Kidney tubule cell (primary cell): ENCODE results near the gene VPS33A.
"Not testable (repeated sequence)": the region's sequence is repeated elsewhere in the genome, so short reads cannot be mapped to it uniquely, and the experiment has no call there.

Experiments used
- DNase-seq: peaks from one replicate; pipeline ENCODE4 v3.0.0-alpha.2; 2018; ENCODE audit warnings: low spot score

The VPS33A gene

DNA sequence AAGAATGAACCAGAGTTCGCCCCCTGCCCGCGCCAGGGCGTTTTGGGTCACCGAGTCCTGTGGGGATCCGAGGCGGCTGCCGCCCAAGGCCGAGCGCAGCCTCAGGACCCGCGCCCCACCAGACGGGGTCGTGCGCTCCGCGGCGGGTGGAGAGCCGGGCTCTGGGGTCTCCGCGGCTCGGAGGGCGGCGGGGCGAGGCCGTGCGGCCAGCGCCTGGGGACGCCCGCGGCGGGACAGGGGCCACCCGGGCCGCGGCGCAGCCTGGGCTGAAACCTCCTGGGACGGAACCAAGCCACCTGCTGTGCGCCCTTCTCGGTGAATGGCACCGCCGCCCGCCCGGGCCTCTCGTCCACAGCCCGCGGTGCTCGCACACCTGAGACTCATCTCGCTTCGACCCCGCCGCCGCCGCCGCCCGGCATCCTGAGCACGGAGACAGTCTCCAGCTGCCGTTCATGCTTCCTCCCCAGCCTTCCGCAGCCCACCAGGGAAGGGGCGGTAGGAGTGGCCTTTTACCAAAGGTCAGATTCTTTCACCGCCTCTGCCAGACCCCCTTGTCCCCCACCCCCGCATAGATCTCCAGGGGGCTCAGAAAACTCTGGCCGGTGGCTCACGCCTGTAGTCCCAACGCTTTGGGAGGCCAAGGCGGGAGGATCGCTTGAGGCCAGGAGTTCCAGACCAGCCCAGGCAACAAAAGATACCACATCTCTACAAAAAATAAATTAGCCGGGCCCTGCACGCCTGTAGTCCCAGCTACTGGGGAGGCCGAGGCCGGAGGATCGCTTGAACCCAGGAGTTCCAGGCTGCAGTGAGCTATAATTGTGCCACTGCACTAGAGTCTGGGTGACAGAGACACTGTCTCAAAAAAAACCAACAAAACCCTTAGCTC is 61.9 kb downstream of the VPS33A start:
- no peak for DNase-seq

DNA sequence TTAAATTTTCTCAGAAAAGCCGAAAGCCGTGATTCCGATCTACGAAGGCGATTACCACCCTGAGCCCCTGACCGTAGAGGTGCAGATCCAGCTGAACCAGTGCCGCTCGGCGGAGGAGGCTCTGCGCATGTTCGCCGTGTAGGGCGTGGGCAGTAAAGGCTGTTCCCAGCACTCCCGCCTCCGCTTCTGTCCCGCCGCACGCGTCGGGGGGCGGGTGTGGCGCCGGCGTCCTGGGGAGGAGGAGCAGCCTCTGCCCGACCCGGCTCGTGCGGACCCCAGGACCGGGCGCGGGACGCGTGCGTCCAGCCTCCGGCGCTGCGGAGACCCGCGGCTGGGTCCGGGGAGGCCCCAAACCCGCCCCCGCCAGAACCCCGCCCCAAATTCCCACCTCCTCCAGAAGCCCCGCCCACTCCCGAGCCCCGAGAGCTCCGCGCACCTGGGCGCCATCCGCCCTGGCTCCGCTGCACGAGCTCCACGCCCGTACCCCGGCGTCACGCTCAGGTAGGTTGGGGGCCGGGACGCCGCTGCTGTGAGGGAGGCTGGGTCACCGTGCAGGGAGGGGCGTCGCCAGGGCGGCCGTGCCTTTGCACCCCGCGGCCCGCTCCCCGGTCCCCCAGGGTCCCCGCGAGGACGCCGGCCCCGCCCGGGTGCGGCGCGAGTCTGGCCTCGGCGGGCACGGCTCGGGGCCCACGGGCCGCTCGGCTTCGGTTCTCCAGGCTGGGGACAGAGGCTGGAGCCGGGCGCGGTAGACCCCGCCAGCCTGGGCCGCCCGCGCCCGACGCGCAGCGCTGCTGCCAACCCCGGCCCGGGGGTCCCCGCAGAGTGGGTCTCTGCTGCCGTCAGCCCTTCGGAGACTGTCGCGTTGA is 62.8 kb downstream of the VPS33A start, which contains the start of gene B3GNT4:
Gene B3GNT4, plus strand, starts transcription at position 409 of the 866 bp plus-strand sequence. CDS start 910 bp downstream, outside the sequence.
- DNase-seq, result peak; percentile 76

DNA sequence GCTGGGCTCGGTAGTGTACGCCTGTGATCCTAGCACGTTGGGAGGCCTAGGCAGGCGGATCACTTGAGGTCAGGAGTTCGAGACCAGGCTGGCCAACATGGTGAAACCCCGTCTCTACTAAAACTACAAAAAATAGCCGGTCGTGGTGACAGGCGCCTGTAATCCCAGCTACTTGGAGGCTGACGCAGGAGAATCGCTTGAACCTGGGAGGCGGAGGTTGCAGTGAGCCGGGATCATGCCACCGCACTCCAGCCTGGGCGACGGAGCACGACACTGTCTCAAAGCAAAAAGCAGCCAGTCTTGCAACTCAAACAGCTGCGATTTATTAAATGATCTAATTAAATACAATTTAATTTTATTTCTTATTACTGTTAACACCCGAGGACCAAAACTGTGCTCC is 63.5 kb downstream of the VPS33A start:
- not testable (repeated sequence) for DNase-seq

DNA sequence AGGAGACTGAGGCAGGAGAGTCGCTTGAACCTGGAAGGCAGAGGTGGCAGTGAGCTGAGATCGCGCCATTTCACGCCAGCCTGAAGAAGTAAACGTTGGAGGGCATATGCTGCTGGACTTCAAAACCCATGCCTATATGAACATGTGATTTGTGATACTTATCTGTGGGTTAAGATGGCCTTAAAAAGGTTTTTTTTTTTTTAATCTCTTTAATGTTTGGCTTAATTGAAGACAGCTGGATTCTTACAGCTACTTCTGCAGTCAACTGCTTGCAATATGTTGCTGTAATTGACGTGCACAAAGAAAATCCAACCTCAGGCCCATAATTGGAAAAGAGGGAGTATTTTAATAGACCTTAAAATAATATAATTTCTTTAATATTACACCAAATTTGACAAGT is 64.3 kb downstream of the VPS33A start:
- no peak for DNase-seq

DNA sequence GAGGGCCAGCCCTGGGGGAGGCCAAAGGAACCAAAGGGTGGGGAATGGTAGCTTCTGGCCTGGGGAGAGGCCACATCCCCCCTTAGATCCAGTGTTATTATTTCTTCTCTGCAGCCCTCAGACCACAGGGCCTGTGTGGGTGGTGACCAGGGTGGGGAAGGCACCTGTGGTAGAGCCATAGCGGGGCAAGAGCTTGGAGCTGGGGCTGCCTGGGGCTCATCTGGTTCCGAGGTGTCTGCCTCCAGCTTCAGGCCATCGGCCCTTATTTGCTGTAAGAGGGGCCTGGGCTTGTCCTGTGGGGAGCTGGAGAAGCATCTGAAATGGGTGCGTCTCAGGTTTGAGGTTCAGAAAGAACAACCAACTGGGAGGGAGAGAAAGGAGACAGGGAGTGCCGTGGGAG is 64.9 kb downstream of the VPS33A start:
- no peak for DNase-seq

DNA sequence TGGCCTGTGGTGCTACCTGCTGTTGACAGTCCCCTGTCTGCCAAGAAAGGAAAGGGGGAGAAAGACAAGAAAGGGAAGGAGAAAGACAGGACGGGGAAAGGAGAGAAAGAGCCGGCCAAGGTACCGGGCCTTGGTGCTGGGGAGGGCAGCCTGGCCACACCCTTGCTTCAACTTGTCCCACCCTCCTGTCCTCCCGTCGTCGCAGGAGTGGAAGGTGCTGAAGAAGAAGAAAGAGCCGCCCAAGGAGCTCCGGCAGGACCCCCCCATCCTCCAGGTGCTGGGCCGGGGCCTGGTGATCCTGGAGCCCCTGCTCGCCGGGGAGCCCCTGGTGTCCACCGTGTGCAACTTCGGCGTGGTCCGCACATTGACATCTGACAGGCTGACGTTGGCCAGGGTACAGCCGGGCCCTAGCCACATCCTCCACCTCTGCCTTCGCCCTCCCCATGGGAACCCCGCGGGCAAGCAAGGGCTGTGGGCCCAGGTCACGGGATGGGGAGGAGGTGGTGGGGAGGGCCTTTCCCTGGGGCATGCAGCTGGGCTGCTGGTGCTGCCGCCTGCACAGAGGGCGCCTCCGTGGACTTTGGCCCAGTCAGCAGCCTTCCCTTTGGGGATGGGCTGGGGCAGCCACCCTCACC is 65.6 kb downstream of the VPS33A start:
- DNase-seq, result no peak

DNA sequence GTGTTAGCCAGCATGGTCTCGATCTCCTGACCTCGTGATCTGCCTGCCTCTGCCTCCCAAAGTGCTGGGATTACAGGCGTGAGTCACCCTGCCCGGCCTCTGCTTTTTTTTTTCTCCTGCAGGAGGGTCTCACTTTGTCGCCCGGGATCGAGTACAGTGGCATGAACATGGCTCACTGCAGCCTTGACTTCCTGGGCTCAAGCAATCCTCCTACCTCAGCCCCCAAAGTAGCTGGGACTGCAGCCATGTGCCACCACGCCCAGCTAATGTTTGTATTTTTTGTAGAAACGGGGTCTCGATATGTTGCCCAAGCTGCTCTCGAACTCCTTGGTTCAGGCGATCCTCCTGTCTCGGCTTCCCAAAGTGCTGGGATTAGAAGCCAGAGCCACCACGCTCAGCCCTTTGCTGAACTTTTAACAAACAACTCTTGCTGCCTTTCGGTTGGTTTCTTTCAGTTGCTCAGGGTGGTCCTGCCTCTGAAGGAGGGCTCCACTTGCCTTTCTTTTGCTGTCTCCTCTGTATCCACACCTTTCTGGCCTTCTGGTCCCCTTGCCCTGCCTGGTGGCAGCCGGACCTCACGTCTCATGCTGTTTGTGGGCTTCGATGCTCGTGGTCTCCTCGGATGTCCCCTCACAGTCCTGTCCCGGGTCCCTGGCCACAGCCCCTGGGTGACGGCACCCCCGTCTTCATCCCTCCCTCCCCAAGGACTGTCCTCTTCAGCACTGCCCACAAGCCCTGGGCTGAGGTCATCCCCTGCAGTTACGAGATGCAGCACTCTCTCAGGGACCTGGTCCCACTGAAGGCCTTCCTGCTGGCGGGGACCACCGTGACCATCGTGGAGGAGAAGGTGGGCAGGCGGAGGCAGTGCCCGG is 66.6 kb downstream of the VPS33A start:
- DNase-seq, result no peak

DNA sequence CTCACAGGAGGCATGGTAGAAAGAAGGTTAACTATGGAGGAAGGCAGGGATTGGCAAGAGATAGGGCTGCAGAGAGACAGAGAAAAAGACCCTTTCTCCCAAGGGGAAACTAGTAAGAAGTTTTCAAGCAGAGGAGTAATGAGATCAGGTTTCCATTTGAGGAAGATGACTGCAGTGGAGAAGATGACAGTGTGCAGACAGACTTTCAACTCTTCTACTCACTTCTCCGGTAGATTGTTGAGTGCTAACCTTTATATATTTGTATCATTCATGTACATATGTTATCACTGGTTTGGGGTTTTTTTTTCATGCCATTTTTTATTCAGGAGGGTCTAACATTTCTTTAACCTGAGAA is 68.7 kb downstream of the VPS33A start:
- DNase-seq, result no peak

DNA sequence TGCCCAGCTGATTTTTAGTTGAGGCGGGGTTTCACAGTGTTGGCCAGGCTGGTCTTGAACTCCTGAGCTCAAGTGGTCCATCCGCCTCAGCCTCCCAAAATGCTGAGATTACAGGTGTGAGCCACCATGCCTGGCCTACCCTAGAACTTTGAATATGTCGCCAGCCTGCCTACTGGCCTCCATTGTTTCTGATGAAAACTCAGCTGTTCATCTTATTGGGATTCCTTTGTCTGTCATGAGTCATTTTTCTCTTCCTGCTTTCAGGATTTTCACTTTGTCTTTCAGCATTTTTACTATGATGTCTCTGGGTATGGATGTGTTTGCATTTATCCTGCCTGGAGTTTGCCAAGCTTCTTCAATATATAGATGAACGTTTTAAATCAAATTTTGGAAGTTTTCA is 70.9 kb downstream of the VPS33A start:
- no peak for DNase-seq

DNA sequence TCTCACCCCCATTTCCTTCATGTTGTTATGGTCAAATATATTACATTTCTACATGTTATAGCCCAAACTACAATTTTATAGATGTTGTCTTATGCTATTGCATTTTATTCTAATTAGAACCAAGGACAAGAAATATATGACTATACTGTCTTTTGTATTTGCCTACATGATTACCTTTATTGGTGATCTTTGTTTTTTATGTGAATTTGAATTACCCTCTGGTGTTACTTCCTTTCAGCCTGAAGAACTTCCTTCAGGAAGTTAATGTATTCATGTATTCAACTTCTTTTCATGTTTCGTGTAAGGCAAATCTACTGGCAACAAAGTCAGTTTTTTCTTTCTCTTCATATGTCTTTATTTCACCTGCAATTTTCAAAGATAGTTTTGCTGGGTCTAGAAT is 71.5 kb downstream of the VPS33A start:
- no peak for DNase-seq

DNA sequence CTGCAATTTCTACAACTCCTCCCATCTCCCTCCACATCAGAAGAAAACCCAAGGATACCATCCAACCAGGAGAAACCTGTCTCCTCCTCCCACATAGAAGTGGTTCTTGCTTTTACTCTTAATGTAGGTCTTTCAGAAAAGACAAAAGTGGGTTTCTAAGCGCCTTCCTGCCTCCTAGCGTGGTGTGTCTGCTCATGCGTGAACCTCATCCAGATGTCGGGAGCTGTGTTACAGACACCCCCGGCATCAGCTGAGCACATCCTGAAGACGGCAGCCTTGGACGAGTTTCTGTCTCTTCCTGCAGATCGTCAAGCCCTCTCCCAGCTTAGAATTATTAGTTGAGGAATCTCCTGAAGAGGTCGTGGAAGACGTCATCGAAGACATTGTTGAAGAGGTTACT is 73.9 kb downstream of the VPS33A start:
- DNase-seq, result no peak

DNA sequence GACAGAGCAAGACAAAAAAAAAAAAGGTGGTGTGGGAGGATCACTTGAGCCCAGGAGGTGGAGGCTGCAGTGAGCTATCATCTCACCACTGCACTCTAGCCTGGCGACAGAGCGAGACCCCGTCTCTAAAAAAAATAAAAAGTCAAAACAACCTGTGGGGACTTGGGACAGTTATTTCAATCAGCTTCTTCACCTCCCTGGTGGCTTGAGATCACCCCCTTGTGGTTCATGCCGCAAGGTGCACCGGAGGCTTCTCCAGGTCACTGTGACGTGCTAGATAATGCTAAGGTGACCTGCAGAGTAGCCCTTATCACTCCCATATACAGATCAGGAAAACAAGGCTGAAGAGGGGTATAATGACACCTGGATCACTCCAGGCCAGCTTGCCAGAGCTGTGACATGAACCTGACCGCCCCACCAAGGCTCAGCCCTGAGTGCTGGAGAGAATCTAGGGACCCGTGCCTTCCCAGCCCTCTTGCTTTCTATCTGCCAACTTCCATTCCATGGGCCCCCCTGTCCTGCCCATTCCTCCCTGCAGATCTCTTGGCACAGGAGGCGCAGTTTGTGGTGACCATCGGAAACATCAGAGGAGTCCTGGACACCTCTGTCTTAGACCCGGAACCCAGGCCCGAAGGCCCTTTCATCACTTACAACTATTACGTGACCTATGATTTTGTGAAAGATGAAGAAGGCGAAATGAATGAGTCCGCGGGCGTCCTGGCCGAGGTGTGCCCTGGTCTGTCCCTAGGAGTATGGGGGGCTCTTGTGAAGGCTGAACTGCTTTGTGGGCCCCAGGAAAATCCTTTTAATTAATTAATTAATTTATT is 75.2 kb downstream of the VPS33A start:
- peak; percentile 72 for DNase-seq

DNA sequence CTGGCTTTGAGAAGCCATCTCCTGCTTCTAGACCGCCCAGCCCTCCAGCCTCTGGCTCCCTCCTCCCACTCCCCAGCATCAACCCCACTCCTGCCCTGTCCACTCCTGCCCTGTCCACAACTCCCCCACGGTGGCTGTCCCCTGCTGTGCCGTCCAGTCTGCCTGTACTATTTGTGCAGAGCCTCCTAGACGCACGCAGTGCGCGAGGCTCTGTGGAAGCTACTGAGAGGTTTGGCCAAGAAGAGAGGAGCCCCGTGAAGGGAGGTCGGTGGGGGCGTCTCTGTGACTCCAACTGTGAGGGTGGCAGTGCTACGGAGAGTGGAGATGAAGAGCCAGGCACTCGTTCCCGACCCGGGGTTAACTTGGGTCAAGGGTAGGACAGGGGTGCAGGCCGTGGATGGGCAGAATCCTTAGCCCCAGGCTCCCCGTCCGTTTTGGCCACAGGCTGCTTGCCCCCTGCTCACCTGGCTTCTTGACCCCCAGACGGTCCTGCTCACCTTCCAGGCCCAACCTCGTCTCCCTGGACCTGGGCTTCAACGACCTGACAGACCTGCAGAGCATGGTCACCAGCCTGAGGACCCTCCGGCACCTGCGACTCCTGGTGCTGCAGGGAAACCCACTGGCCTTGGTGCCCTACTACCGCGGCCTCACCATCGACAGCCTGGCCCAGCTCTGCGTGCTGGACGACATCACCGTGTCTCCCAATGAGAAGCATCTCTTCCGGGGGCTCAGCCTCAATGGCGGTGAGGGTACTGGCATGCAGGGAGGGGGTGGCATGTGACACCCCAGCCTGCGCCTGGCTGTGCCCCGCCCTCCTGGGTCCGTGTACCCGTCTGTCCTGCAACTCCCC is 76.4 kb downstream of the VPS33A start:
- DNase-seq, result no peak

DNA sequence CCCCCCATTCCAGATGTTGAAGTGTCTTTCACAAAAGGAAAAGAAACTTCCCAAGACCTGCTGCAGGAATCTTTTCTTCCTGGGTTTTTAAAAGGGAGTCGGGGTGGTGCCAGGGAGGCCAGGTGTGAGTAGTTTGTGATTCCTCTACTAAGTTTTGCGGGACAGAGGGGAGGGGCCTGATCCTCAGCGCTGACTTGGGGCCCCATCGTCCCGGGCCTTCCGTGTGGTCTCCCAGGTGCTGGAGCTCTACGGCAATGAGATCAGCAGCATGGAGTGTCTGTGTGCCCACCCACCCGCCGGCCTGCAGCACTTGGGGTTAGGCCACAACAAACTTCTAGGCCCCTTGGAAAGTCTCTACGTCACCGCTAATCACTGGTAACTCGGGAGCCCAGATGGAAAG is 78.8 kb downstream of the VPS33A start:
- DNase-seq, result no peak

DNA sequence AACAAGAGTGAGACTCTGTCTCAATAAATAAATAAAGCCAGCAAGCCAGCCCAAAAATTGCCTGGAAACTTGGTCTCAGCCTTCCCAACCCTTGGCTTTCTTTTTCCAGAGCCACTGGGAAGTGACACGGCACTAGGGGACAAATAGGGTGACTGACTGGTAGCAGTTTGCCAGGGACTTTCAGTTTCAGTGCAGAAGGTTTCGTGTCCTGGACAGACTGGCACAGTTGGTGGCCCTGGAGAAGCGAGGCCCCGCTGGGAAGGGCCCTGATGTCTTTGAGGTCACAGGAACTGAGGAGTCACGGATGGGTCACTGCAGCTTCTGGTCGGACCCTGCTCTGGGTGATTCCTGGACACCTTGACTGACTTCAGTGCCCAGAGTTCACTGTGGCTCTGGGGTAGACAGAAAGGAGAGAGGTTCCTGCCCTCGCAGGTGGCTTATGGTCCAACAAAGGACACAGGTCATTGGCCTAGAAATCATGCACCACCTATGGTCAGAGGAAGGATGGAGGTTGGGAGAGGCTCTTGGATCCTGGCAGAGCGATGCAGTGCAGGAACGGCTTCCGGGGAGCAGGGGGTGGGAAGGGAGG is 80.7 kb downstream of the VPS33A start:
- DNase-seq, result no peak

DNA sequence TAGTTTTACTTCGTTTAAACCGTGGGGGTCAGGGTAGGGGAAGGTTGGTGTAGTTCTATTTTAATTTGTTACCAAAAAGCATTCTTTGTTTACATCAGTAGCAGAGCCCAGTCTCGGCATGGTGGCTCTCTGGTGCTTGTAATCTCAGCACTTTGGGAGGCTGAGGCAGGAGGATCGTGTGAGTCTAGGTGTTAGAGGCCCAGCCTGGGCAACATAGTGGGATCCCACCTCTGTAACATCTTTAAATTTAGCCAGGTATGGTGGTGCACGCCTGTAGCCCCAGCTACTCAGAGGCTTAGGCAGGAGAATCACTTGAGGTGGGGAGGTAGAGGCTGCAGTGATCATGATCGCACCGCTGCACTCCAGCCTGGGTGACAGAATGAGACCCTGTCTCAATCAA is 81.2 kb downstream of the VPS33A start:
- DNase-seq, result no peak

DNA sequence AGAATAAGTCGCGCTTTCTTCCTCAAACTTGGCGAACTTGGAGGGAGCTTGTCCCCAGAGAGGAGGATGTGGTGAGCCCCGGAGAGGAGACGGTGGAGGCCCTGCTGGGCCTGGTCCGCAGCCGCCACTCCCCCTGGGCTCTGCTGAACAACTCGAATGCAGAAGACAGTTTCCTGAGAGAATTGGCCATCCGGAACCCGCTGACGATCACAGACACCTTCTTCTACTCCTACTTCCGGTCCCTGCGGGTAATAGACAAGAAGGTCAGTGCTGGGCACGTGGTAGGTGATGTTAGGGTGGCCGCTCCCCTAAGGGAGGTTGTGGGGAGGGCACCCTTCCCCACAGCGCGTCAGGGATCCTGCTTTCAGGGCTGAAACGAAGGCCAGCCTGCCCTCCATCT is 81.8 kb downstream of the VPS33A start:
- no peak for DNase-seq

DNA sequence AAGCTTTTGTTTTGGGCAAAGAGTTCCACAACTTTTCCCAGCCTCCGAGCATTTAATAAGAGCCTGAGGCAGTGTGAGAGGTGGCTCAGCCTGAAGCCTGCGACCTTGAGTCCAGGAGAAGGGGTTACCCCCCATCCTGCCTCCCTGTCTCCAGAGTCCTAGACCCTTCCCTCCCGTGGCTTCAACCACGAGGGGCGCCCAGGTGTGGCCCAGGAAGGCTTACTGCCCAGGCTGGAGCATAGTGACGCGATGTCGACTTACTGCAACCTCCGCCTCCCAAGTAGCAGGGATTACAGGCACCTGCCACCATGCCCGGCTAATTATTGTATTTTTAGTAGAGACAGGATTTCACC is 82.7 kb downstream of the VPS33A start:
- no peak for DNase-seq

DNA sequence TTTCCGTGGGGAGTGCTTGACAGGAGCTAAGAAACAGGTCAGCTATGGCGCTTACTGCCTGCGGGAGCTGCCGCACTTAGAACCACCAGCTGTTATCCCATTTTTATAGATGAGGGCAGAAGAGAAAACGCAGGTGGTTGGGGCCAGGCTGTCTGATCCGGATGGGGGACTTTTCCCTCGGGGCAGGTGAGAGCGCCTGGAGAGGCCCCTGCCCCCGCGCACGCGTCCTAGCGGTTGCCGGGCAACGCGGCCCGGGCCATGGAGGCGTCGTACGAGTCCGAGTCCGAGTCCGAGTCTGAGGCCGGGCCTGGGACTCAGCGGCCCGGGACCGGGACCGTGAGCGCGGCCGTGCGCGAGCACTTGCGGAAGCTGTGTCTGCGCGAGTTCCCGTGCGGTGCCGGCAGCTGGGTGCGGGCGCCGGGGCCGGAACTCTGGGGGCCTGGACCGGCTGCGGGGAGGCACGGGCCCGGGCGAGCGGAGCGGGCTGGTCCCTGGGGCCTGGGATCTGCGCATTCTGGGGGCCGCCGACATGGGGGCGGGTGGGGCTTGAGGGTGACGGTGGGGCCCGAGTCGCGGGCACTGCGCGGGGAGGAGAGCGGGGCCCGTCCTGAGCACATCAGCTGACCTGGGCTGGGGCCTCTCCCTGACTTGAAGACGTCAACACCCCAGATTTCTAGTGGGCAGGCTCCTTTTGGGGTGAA is 83.3 kb downstream of the VPS33A start, which contains the start of gene LRRC43:
Gene LRRC43, plus strand, starts transcription at position 237 of the 701 bp plus-strand sequence. Its CDS starts 22 bp downstream, at position 259.
- DNase-seq, result peak; percentile 51
